GM12878 (cell line): ENCODE measurements around the gene SOX18. TPM values are rescaled to one million over a fixed set of nuclear protein-coding genes. Genes with fewer than 3 reads are reported as not detected.
A peak's percentile ranks its signal among the peaks of the same experiment; 100 is the strongest.

Experiments used
- ATF3 ChIP-seq: IDR thresholded peaks from 2 replicates; pipeline ENCODE4 v1.6.1; 2011; ENCODE audit warnings: low read depth, mild to moderate bottlenecking, low read length, moderate library complexity, borderline replicate concordance; ENCODE audit errors: extremely low read depth
- ATF7 ChIP-seq: fragments of 450-650 bp; IDR thresholded peaks from 2 replicates; pipeline ENCODE4 v1.6.1; 2016; ENCODE audit warnings: low read depth, mild to moderate bottlenecking
- BHLHE40 ChIP-seq, 2 experiments: fragments of 450-650 bp in 1 of 2; IDR thresholded peaks; 2 replicates each; pipeline ENCODE4 v1.6.1; 2011 to 2017; ENCODE audit warnings: low read depth in 2 of 2, borderline replicate concordance in 1 of 2, improper control_type of control experiment in 1 of 2, low read length in 1 of 2, mild to moderate bottlenecking in 1 of 2
- GATAD2B ChIP-seq: fragments of 450-650 bp; conservative IDR thresholded peaks from 2 replicates; pipeline ENCODE4 v1.6.1; 2017; ENCODE audit warnings: low read depth, mild to moderate bottlenecking, moderate library complexity
- HCFC1 ChIP-seq: fragments of 150-350 bp; IDR thresholded peaks from 2 replicates; pipeline ENCODE4 v1.6.1; 2014; ENCODE audit warnings: low read length
- HDAC2 ChIP-seq: fragments of 200-600 bp; sonication (generic); IDR thresholded peaks from 2 replicates; pipeline ENCODE4 v1.6.1; 2017
- IKZF1 ChIP-seq: fragments of 450-650 bp; conservative IDR thresholded peaks from 2 replicates; pipeline ENCODE4 v1.6.1; 2017; ENCODE audit warnings: antibody characterized with exemption, mild to moderate bottlenecking
- KAT2A ChIP-seq: conservative IDR thresholded peaks from 2 replicates; pipeline ENCODE4 v1.6.1; 2011; ENCODE audit warnings: low read depth, low read length; ENCODE audit not compliant: control insufficient read depth
- MYC ChIP-seq: IDR thresholded peaks from 2 replicates; pipeline ENCODE4 v1.6.1; 2011; ENCODE audit warnings: mild to moderate bottlenecking, low read length, moderate library complexity, inconsistent platforms; ENCODE audit not compliant: insufficient read depth, insufficient replicate concordance, insufficient read length, severe bottlenecking
- NR2F1 ChIP-seq: fragments of 450-650 bp; conservative IDR thresholded peaks from 2 replicates; pipeline ENCODE4 v1.6.1; 2017; ENCODE audit warnings: mild to moderate bottlenecking
- PML ChIP-seq: IDR thresholded peaks from 2 replicates; pipeline ENCODE4 v1.6.1; 2012; ENCODE audit warnings: low read length, inconsistent platforms
- POLR2AphosphoS5 ChIP-seq: IDR thresholded peaks from 2 replicates; pipeline ENCODE4 v1.6.1; 2011; ENCODE audit warnings: mild to moderate bottlenecking, low read length, inconsistent platforms
- RCOR1 ChIP-seq: conservative IDR thresholded peaks from 2 replicates; pipeline ENCODE4 v1.6.1; 2012; ENCODE audit warnings: low read depth, low read length, improper control_type of control experiment
- RELB ChIP-seq: fragments of 450-650 bp; IDR thresholded peaks from 2 replicates; pipeline ENCODE4 v1.6.1; 2017; ENCODE audit warnings: low read depth, mild to moderate bottlenecking, moderate library complexity
- REST ChIP-seq: IDR thresholded peaks from 2 replicates; pipeline ENCODE4 v1.6.1; 2012; ENCODE audit warnings: mild to moderate bottlenecking, low read depth, low read length
- SREBF1 ChIP-seq: IDR thresholded peaks from 2 replicates; pipeline ENCODE4 v1.6.1; 2012; ENCODE audit warnings: mild to moderate bottlenecking, low read length
- STAT3 ChIP-seq: IDR thresholded peaks from 2 replicates; pipeline ENCODE4 v1.6.1; 2011; ENCODE audit warnings: low read depth, low read length, improper control_type of control experiment
- TARDBP ChIP-seq: IDR thresholded peaks from 2 replicates; pipeline ENCODE4 v1.6.1; 2016; ENCODE audit warnings: borderline replicate concordance
- TCF3 ChIP-seq: IDR thresholded peaks from 2 replicates; pipeline ENCODE4 v1.6.1; 2012; ENCODE audit warnings: low read depth, mild to moderate bottlenecking, low read length, borderline replicate concordance; ENCODE audit not compliant: insufficient read depth
- ZBTB4 ChIP-seq: fragments of 450-650 bp; formaldehyde crosslinking; IDR thresholded peaks from 2 replicates; pipeline ENCODE4 v1.4.0; 2022; ENCODE audit warnings: mild to moderate bottlenecking, moderate library complexity
- ZNF622 ChIP-seq: fragments of 450-650 bp; IDR thresholded peaks from 2 replicates; pipeline ENCODE4 v1.6.1; 2017; ENCODE audit warnings: mild to moderate bottlenecking, inconsistent platforms
- ZSCAN29 ChIP-seq: fragments of 450-650 bp; IDR thresholded peaks from 2 replicates; pipeline ENCODE4 v1.6.1; 2017; ENCODE audit warnings: mild to moderate bottlenecking, moderate library complexity
- polyA plus RNA-seq, 11 experiments: library from polyadenylated mRNA; depleted of rRNA in 4 of 11; unstranded in 6 of 11; stranded (reverse) in 5 of 11; fragments of >200 nt; fragmentation: Nextera tagmentation in 4 of 11; fragmentation: Illumina TruSeq in 1 of 11; extraction: Ambion mirVana in 4 of 11; extraction: Trizol in 1 of 11; gene quantifications; 1 replicate in 1 of 11; 2 replicates in 10 of 11; pipeline versions ENCODE4 v1.2.1 to v1.2.3, GENCODE V29; 2011 to 2016; ENCODE audit warnings: inconsistent platforms in 2 of 11, missing spikeins in 2 of 11, low read depth in 1 of 11
- total RNA-seq, 4 experiments: library from RNA; depleted of rRNA in 3 of 4; stranded (reverse); fragments of >200 nt in 3 of 4; fragmentation: Illumina TruSeq in 1 of 4; extraction: Trizol in 1 of 4; gene quantifications; 2 replicates each; pipeline versions ENCODE4 v1.2.1 to v1.2.3, GENCODE V29; 2013 to 2021

Gene SOX18
- total and polyA plus RNA-seq, 10 of the 15 experiments (the other 5 are each of a cell fraction or from before 2014, with no cell fraction given): 0.05 to 5.6 (median 0.28) TPM; not detected in 3

DNA sequence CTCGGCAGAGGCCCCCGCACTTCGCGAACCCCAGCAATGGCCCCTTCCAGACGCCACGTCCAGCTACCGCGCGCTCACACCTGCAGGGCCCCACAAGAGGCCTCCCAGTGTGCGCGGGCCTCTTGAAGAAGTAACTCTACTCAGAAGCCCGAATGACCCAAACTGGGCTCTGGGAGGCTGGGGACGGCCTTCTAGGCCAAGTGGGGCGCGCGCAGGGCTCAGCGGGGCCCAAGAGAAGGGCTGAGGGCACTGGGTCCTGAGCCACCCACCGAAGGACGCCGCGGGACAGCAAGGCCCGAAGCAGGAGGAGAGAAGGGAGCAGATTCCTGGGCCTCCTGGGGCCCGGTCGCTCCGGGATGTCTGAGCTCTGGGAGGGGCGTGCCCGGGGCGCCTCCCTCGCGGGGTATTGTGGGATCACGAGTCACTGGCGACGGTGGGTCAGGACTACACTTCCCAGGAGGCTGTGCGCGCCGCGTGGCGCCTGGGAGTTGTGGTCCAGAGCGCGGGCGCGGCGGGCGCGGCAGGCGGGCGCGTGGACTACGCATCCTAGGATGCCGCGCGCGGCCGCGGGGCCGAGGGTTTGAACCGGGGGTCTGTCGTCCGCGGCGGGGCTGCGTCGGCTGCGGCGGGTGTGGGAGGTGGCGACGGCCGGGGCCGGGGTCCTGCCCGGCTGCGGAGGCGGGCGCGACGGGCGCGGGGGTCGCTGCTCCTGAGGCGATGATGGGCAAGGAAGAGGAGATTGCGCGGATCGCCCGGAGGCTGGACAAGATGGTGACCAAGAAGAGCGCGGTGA lies 13.4 kb upstream of the SOX18 start, which contains the start of gene TCEA2 (continued):
- TF ChIP-seq REST: no peak
- TF ChIP-seq HCFC1: peak; percentile 100
- TF ChIP-seq RCOR1: no peak
- no peak for TF ChIP-seq STAT3
- TF ChIP-seq KAT2A: no peak
- TF ChIP-seq SREBF1: peak; percentile 92
- TF ChIP-seq ZSCAN29: 0 out of 2 replicates have a peak, but pooled peaks have one; percentile 51
- TF ChIP-seq ZNF622: no peak
- no peak for TF ChIP-seq MYC
- TF ChIP-seq BHLHE40 (IDR thresholded peaks at IDR 0.05; ENCODE audit: borderline replicate concordance in 1 of 2, low read depth in 2 of 2, low read length in 1 of 2): peak; percentile 38 to 76; a peak in 3 of 4 replicates
- TF ChIP-seq PML: no peak
- peak; percentile 66; the same call in 1 of the 2 replicates for TF ChIP-seq ATF3
- TF ChIP-seq ATF7: no peak
- peak; percentile 68; the same call in 1 of the 2 replicates for TF ChIP-seq GATAD2B
- TF ChIP-seq RELB: 0 out of 2 replicates have a peak, but pooled peaks have one; percentile 14
- 0 out of 2 replicates have a peak, but pooled peaks have one; percentile 15 for TF ChIP-seq TCF3
- TF ChIP-seq TARDBP: peak; percentile 99
- TF ChIP-seq POLR2AphosphoS5: peak; percentile 44; the same call in 1 of the 2 replicates
- TF ChIP-seq HDAC2: no peak
- peak; percentile 100 for TF ChIP-seq IKZF1
- TF ChIP-seq NR2F1: peak; percentile 64; the same call in 1 of the 2 replicates
- no peak for TF ChIP-seq ZBTB4 (CRISPR knock-in tag)
